Heart left ventricle (tissue), 16 donors: Measurements from ENCODE around the gene EIF4E2. TPM values are rescaled to one million over a fixed set of nuclear protein-coding genes. Genes with fewer than 3 reads are reported as not detected.
"Not testable (repeated sequence)": the region's sequence is repeated elsewhere in the genome, so short reads cannot be mapped to it uniquely, and the experiment has no call there.

Experiments
- ATAC-seq, 4 donors: fragments of 200-7000 bp; cut with Tn5 transposase; one replicate each; pipeline ENCODE4 v1.9.1; 2020 to 2022; ENCODE audit warnings: moderate library complexity in 4 of 4, mild to moderate bottlenecking in 3 of 4, moderate number of reproducible peaks in 1 of 4
- DNase-seq, 5 donors: peaks; one replicate each; pipeline ENCODE4 v3.0.0-alpha.2; 2020
- H3K27ac ChIP-seq, 12 donors: fragments of 200-600 bp; sonication (generic) in 4 of 12; one replicate each; pipeline versions ENCODE4 v1.5.0 to v1.8.0; 2016 to 2022; ENCODE audit warnings: mild to moderate bottlenecking in 2 of 12
- H3K27me3 ChIP-seq, 9 donors: fragments of 200-600 bp; sonication (generic) in 2 of 9; one replicate each; pipeline versions ENCODE4 v1.5.1 to v1.8.0; 2016 to 2022; ENCODE audit warnings: mild to moderate bottlenecking in 3 of 9
- H3K36me3 ChIP-seq, 9 donors: fragments of 200-600 bp; sonication (generic) in 2 of 9; one replicate each; pipeline versions ENCODE4 v1.5.0 to v1.8.0; 2018 to 2022; ENCODE audit warnings: mild to moderate bottlenecking in 2 of 9
- H3K4me1 ChIP-seq, 12 donors: fragments of 200-600 bp; sonication (generic) in 4 of 12; one replicate each; pipeline versions ENCODE4 v1.5.0 to v1.8.0; 2016 to 2022; ENCODE audit warnings: mild to moderate bottlenecking in 3 of 12
- H3K4me3 ChIP-seq, 12 donors: fragments of 200-600 bp; sonication (generic) in 4 of 12; one replicate each; pipeline versions ENCODE4 v1.5.0 to v1.8.0; 2017 to 2022; ENCODE audit warnings: mild to moderate bottlenecking in 9 of 12, moderate library complexity in 4 of 12
- H3K9me3 ChIP-seq, 12 donors: fragments of 200-600 bp; sonication (generic) in 4 of 12; one replicate each; pipeline versions ENCODE4 v1.5.0 to v1.8.0; 2016 to 2022; ENCODE audit warnings: mild to moderate bottlenecking in 1 of 12
- POLR2A ChIP-seq, 2 donors: fragments of 450-650 bp; IDR thresholded peaks; one replicate each; pipeline ENCODE4 v1.6.1; 2017; ENCODE audit warnings: antibody characterized with exemption in 2 of 2, mild to moderate bottlenecking in 2 of 2, moderate library complexity in 2 of 2
- WGBS, 4 donors: extraction: QIAGEN DNeasy Blood & Tissue Kit in 2 of 4; methylation state at CpG; one replicate each; pipeline versions ENCODE4 v1.1.5 to v1.1.7; 2013 to 2018; 5-methylcytosine and 5-hydroxymethylcytosine counted together
- intact Hi-C, 10 donors: fragments of 100-400 bp; cut with DNase I; formaldehyde crosslinking; loops; one replicate each; pipeline versions ENCODE4 v1.11.1 to v1.14.2; 2022
- polyA plus RNA-seq, 2 donors: library from polyadenylated mRNA; stranded (reverse); fragments of 200-250 nt; gene quantifications; one replicate each; pipeline ENCODE4 v1.2.3, GENCODE V29; 2013
- total RNA-seq, 9 donors: library from RNA; depleted of rRNA in 2 of 9; stranded (reverse); fragments of >200 nt in 2 of 9; fragmentation: NEBNext Ultra II Directional in 3 of 9; extraction: Animal tissue kit (Norgen Biotek cat#: 25700) in 3 of 9; gene quantifications; one replicate each; pipeline versions ENCODE4 v1.1.0 to v1.2.4, GENCODE V29; 2016 to 2023
- TF ChIP-seq, protein P1 (sequence below), 12 donors: fragments of 200-600 bp; sonication (generic) in 4 of 12; IDR thresholded peaks; one replicate each; pipeline versions ENCODE4 v1.5.0 to v1.8.0; 2018 to 2022; ENCODE audit warnings: antibody characterized with exemption in 12 of 12, mild to moderate bottlenecking in 5 of 12
- donor health status: ischemic (EF 13 %, LVEDD 7.1; RV severe dilation, severe dysfunction).
- donor health status: healthy with polysubstance abuse.
- donor health status: DM: no; HTN: yes; CAD: no.
- donor health status: DM: no; HTN: no; CAD: no.
- donor health status: ischemic (EF 25% LVEDD 6.9; RV normal size, moderate dysfunction).
- donor health status: ischemic (EF 25% LVEDD 5.7; RV mildly dilated, moderate dysfunction).
- donor health status: healthy.
- donor health status: DM: yes; HTN: yes; CAD: no.
- donor health status: ischemic (EF 35%, LVEDD 5.7; RV mildly dilated, moderate dysfunction).
- donor health status: nonischemic (EF 11% LVEDD 7.7; RV severe dilation, severe dysfunction).
- donor health status: DM: yes; HTN: yes; CAD: no.
- donor health status: PGD.
- donor health status: ischemic (EF 29% LVEDD 5.4; RV normal size, mild dysfunction).
- donor health status: nonischemic (EF 23%, LVEDD 6.1; RV moderate dilation, normal function).

The EIF4E2 gene
- total and polyA plus RNA-seq, 11 donors = 15.3 to 54.0 (median 38.8) TPM

DNA sequence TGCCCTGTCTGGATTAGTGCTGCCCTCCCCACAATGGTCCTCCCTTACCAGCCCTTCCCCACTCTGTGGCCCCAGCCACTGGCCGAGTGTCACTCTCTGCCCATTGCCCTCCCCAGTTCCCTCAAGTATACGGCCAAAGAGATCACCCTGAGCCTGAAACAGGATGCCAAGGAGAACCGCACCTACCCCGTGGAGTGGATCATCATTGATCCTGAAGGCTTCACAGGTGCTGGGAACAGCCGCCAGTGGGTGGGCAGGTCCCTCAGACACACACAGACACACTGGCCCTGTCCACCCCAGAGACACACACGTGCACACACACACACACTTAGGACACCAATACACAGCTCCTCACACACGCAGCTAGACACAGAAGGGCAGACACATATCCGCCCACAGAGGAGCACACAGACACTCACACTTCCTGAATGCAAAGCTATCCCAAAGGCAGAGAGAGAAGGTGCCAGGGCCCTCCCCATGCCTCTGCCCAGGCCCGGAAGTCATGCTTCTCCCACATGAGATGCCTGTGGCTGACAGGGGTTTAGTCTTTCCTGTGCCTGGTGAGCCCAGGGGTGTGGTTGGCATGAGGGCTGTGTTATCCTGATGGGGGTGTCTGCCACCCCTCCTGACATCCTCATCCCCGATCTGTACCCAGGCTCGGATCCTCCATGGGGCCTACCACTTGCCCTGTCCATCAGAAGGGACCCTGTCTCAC is 21.6 kb upstream of the EIF4E2 start:
- WGBS, 4 donors = 76 to 84% (median 78%) methylated on average over 8 to 11 of the region's 11 CpGs
- no peak for TF ChIP-seq POLR2A (IDR thresholded peaks at IDR 0.05)
- TF ChIP-seq, protein P1, sequence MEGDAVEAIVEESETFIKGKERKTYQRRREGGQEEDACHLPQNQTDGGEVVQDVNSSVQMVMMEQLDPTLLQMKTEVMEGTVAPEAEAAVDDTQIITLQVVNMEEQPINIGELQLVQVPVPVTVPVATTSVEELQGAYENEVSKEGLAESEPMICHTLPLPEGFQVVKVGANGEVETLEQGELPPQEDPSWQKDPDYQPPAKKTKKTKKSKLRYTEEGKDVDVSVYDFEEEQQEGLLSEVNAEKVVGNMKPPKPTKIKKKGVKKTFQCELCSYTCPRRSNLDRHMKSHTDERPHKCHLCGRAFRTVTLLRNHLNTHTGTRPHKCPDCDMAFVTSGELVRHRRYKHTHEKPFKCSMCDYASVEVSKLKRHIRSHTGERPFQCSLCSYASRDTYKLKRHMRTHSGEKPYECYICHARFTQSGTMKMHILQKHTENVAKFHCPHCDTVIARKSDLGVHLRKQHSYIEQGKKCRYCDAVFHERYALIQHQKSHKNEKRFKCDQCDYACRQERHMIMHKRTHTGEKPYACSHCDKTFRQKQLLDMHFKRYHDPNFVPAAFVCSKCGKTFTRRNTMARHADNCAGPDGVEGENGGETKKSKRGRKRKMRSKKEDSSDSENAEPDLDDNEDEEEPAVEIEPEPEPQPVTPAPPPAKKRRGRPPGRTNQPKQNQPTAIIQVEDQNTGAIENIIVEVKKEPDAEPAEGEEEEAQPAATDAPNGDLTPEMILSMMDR (IDR thresholded peaks at IDR 0.05) = no peak
- no peak overlapping the region for H3K27ac ChIP-seq
- no peaks in the 10 kb centered on the region for H3K9me3 ChIP-seq
- no peaks in the 10 kb centered on the region for H3K36me3 ChIP-seq
- intact Hi-C loops = loop anchor here in 4 of 10 donors (10.0 kb wide), 1 partner anchor 624 kb away; no protein-coding TSS in a partner anchor
- peaks cover 0 to 22% (median 9%) of the 10 kb centered on the region in 12 donors for H3K4me1 ChIP-seq
- DNase-seq (peak in 2 of 5 donors; percentile 16 to 42), ATAC-seq (no peak)
- peaks cover 4 to 21% (median 11%) of the 10 kb centered on the region in 9 donors for H3K27me3 ChIP-seq
- H3K4me3 ChIP-seq = no peak overlapping the region

DNA sequence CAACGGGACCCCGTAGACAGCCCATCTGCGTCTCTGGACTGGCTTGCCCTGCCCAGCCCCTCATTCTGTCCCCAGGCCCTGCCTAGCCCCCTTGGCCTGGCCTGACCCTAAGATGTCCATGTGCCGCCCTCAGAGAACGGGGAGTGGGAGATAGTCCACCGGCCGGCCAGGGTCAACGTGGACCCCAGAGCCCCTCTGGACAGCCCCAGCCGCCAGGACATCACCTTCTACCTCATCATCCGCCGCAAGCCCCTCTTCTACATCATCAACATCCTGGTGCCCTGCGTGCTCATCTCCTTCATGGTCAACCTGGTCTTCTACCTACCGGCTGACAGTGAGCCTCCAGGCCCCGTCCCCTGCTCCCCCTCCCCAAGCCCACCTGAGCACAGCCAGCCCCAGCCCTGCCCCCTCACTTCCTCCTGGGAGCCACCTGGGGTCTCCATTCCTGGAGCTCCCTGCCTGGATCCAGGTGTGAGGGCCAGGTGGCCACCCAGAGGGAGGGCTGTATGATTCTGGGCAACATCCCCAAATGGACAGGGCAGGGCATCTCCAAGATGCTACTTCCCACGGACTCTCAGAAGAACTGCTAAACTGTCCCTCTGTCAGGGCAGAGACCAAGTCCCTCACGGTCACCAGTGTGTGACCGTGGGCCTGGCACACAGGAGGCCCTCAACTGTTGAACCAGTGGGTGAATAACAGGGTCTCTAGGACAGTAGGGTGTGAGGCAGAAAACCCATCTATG is 20.5 kb upstream of the EIF4E2 start:
- no peaks in the 10 kb centered on the region for H3K9me3 ChIP-seq
- H3K27ac ChIP-seq = no peak overlapping the region
- H3K36me3 ChIP-seq = no peaks in the 10 kb centered on the region
- 82 to 91% (median 89%) methylated on average over 16 to 17 of the region's 17 CpGs for WGBS, 4 donors
- no peak overlapping the region for H3K4me3 ChIP-seq
- no peak for TF ChIP-seq POLR2A (IDR thresholded peaks at IDR 0.05)
- peak in 2 of 5 donors; percentile 19 to 40 for DNase-seq
- intact Hi-C loops = loop anchor here in 4 of 10 donors (10.0 kb wide), 1 partner anchor 625 kb away; no protein-coding TSS in a partner anchor
- ATAC-seq = no peak
- H3K27me3 ChIP-seq = peaks cover 0 to 10% (median 3%) of the 10 kb centered on the region in 9 donors
- peaks cover 0 to 11% (median 5%) of the 10 kb centered on the region in 12 donors for H3K4me1 ChIP-seq

DNA sequence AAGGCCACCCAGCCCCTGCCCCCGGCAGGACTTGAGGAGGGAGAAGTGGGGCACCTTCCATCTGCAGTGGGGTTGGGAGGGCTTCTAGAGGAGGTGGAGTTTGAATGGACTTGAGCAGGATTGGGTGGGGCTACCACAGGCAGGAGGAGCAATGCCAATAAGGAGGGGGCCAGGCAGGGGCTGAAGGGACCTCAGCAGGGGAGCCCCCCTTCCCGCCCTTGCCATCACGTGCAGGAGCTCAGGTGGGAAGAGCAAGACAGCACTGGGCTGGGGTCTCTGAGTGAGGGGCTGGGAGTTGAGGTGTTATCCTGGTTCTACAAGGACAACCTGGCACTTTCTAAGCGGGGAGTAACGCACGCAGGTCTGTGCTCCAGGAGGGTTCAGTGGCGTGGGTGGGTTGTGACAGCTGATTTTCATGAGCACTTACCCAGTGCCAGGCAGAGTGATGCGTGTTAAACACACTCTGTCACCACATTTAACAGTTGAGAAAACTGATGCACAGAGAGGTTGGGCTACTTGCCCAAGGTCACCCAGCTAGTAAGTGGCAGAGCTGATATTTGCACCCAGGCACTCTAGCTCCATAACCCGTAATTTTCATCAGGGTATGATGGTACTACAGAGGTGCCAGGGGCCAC is 19.7 kb upstream of the EIF4E2 start:
- Histone ChIP-seq H3K4me1 (peaks cover 0 to 3% (median 0%) of the 10 kb centered on the region in 12 donors), H3K9me3 (no peaks in the 10 kb centered on the region), H3K36me3 (no peaks in the 10 kb centered on the region), H3K27me3 (peaks cover 0 to 4% (median under 1%) of the 10 kb centered on the region in 9 donors), H3K27ac (no peak overlapping the region), H3K4me3 (no peak overlapping the region)
- DNase-seq = peak in 2 of 5 donors; percentile 10 to 55
- ATAC-seq = no peak
- no peak for TF ChIP-seq POLR2A (IDR thresholded peaks at IDR 0.05)
- TF ChIP-seq, protein P1 (IDR thresholded peaks at IDR 0.05) = no peak
- intact Hi-C loops = no loop called here
- WGBS, 4 donors = 76 to 87% (median 84%) methylated on average over 8 to 9 of the region's 9 CpGs

DNA sequence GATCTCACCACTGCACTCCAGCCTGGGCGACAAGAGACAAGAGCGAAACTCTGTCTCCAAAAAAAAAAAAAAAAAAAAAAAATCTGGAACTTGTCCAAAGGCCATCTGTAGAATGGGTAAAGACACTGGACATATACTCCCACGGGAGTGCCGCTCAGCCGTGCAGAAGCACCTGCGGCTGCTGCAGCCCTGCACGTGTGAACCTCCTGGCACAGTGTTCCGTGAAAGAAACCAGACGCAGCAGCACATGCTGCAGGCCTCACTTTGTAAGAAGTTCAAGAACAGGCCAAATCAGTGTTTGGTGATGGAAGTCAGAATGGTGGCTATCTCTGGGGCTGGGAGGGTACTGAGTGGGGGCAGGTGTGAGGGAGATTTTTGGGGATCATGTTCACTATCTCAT is 18.1 kb upstream of the EIF4E2 start:
- peaks cover 0 to 7% (median 0%) of the 10 kb centered on the region in 12 donors for H3K9me3 ChIP-seq
- intact Hi-C loops = no loop called here
- no peak overlapping the region for H3K27ac ChIP-seq
- ATAC-seq (peak; percentile 48 to 70 (median 68)), DNase-seq (peak in 3 of 5 donors; percentile 41 to 71 (median 51))
- H3K36me3 ChIP-seq = no peaks in the 10 kb centered on the region
- H3K27me3 ChIP-seq = peaks cover 0 to 9% (median 0%) of the 10 kb centered on the region in 9 donors
- WGBS, 4 donors = 31 to 50% (median 37%) methylated on average over 9 of the region's 9 CpGs
- no peak for TF ChIP-seq POLR2A (IDR thresholded peaks at IDR 0.05)
- TF ChIP-seq, protein P1 (IDR thresholded peaks at IDR 0.05) = no peak
- H3K4me3 ChIP-seq = no peak overlapping the region
- H3K4me1 ChIP-seq = peaks cover 0 to 5% (median 0%) of the 10 kb centered on the region in 12 donors

DNA sequence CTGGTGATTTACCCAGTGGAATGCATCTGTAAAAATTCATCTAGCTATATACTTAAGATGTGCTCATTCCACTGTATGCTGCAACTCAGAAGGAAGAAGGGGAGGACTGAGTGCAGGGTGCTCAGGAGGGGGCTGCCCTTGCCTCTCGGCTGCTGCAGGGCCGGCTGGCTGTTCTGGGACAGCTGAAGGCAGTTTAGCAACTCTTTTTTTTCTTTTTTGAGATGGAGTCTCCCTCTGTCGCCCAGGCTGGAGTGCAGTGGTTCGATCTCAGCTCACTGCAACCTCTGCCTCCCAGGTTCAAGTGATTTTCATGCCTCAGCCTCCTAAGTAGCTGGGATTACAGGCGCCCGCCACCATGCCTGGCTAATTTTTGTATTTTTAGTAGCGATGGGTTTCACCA is 17.7 kb upstream of the EIF4E2 start:
- H3K27ac ChIP-seq, H3K4me3 ChIP-seq, ATAC-seq, H3K27me3 ChIP-seq, H3K9me3 ChIP-seq, H3K36me3 ChIP-seq, intact Hi-C loops, H3K4me1 ChIP-seq: not testable (repeated sequence)
- DNase-seq = peak in 1 of 5 donors; percentile 7
- WGBS, 4 donors = 71 to 78% (median 75%) methylated on average over 7 of the region's 7 CpGs
